ENCODE results near the gene ZNF710. TPM values are rescaled to one million over a fixed set of nuclear protein-coding genes. Genes with fewer than 3 reads are reported as not detected.

ZNF710 gene
- total and polyA plus RNA-seq, 2 of the 8 experiments (the other 6 are each of a cell fraction or from before 2014, with no cell fraction given): 10.5 to 24.0 TPM

DNA sequence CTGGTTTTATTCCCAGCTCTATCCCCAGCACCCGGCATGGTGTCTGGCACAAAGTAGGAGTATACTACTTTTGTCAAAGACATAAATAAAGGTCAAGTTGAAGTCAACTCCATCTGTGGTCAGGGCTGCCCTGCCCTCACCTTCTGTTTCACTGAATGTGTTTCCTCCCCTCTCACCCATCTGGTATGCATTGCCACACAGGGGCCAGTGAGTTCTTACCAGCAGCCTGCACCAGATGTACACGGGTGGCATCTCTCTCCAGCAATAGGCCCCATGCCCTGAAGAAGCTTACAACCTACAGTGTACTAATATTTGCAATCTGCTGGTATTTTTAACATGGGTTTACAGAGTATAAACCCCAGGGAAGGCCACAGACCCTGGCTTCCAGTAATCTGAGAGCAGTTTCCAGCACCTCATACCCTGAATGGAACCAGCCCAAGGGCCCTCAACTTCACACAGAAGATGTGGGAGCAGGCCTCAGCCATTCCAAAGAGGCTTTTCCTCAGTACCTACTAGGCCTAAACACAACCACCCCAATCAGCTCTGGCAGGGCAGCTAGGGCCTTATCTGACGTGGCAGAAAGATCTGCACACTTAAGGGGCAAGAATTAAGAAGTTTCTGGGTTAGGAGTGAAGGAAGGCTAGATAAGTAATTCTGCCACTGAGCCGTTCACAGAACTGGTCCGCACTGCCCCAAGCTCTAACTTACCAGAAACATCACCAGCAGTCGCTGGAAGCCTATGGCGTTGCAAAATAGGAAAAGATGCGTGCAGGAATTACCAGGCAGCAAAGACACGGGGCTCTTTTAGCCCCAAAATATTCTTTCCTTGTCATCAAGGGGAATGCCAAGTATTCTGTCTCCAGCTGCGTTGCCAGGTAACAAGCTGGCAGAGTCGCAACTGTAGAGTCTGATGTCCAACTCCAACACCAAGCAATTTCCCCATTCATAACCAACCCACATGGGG lies 99.0 kb downstream of the ZNF710 start (continued):
- no peak for TF ChIP-seq CHD2 (IDR thresholded peaks at IDR 0.05; ENCODE audit: low read length)
- TF ChIP-seq POU5F1 (IDR thresholded peaks at IDR 0.05; ENCODE audit: low read depth, low read length): no peak
- TF ChIP-seq TAF7 (optimal IDR thresholded peaks at IDR 0.05; ENCODE audit: borderline replicate concordance, low read depth, low read length): no peak

Data from H1 (cell line).